MV-4-11 (cell line): ENCODE results near the gene MAPK4.
"Not testable (repeated sequence)": the region's sequence is repeated elsewhere in the genome, so short reads cannot be mapped to it uniquely, and the experiment has no call there.

Experiments
- DNase-seq: peaks from one replicate; lab custom pipeline; 2025; lab: John Stamatoyannopoulos, UW

The MAPK4 gene

GRCh38 chr18:50559752-50560680 is at the start of gene MAPK4:
MAPK4 (plus strand) TSS chr18:50560087; CDS start chr18:50663959, 103,872 bp downstream.
- no peak for DNase-seq

- DNase-seq = peak; percentile 81
These were observed 42.6 kb upstream of the MAPK4 start for GRCh38 chr18:50517277-50517676.

GRCh38 chr18:50518787-50519546 is 40.9 kb upstream of the MAPK4 start:
- no peak for DNase-seq

GRCh38 chr18:50523165-50523564 is 36.7 kb upstream of the MAPK4 start:
- DNase-seq = no peak

- no peak for DNase-seq
These were observed 32.1 kb upstream of the MAPK4 start for GRCh38 chr18:50527636-50528307.

- DNase-seq = no peak
These were observed 31.1 kb upstream of the MAPK4 start for GRCh38 chr18:50528806-50529205.

- DNase-seq = not testable (repeated sequence)
These were observed 26.1 kb upstream of the MAPK4 start for GRCh38 chr18:50533822-50534221.

- DNase-seq = not testable (repeated sequence)
These were observed 15.4 kb upstream of the MAPK4 start for GRCh38 chr18:50544476-50544875.

- no peak for DNase-seq
These were observed 14.0 kb upstream of the MAPK4 start for GRCh38 chr18:50545936-50546335.

GRCh38 chr18:50548160-50548559 is 11.7 kb upstream of the MAPK4 start:
- no peak for DNase-seq

GRCh38 chr18:50551651-50552050 is 8.2 kb upstream of the MAPK4 start:
- DNase-seq = not testable (repeated sequence)

GRCh38 chr18:50558157-50558556 is 1.7 kb upstream of the MAPK4 start:
- DNase-seq = no peak

- DNase-seq = no peak
These were observed 737 bp upstream of the MAPK4 start for GRCh38 chr18:50558948-50559751.

GRCh38 chr18:50560681-50561629 is 1.1 kb downstream of the MAPK4 start:
- DNase-seq = no peak

GRCh38 chr18:50562258-50562657 is 2.4 kb downstream of the MAPK4 start:
- not testable (repeated sequence) for DNase-seq

GRCh38 chr18:50562686-50563085 is 2.8 kb downstream of the MAPK4 start:
- no peak for DNase-seq

GRCh38 chr18:50563376-50563775 is 3.5 kb downstream of the MAPK4 start:
- DNase-seq = no peak

- no peak for DNase-seq
These were observed 10.0 kb downstream of the MAPK4 start for GRCh38 chr18:50569930-50570329.

- DNase-seq = no peak
These were observed 11.7 kb downstream of the MAPK4 start for GRCh38 chr18:50571606-50572005.

GRCh38 chr18:50573196-50573595 is 13.3 kb downstream of the MAPK4 start:
- DNase-seq = not testable (repeated sequence)
